GM12891 (cell line): ENCODE results near the gene C11orf71.

ENCODE experiments used
- POLR2A ChIP-seq: IDR thresholded peaks from 2 replicates; pipeline ENCODE4 v1.6.1; 2011; ENCODE audit warnings: low read depth, low read length, control low read depth
- POLR2AphosphoS5 ChIP-seq: IDR thresholded peaks from 2 replicates; pipeline ENCODE4 v1.6.1; 2011; ENCODE audit warnings: low read depth, low read length, control low read depth
- TAF1 ChIP-seq: IDR thresholded peaks from 2 replicates; pipeline ENCODE4 v1.6.1; 2011; ENCODE audit warnings: low read depth, low read length, control low read depth

DNA sequence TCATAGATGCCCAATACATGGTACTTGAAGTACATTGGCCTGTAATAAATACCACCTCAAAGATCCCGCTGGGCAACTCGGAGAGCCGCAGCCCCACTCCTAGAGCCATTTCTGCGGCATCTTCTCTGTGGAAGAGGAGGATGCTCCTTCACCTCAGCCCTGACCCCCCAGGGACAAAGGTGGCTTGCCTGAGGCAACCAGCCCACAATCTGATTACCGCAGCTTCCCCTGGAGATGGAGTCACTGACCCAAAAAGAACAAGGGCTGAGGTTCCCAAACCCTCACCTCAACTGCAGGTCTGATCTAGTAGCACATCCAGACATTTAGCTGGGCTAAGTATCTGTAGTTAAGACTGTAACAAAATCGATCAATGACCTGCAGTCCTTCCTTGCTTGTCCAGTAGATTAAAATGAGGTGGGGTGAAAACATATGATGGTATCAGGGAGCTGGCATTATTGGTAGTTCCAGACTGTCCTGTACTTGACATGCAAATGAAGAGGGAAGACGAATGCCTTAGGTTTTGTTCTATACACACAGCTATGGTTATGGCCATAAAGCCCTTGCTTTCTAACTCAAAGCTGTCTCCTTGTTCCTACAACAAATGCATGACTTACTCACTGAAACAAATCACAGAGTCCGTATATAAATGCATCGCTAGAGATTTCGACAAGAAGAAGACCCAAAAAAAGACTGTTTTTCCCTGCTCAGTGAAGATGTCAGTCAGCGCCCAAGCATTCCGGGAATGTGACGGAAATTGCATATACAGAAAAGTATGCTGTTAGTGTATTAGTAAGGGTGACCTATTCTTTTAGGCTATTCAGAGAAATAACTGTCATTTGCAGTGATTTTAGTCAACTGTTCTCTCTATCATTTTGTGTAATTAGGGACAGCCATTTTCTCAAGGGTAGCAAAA lies 33.7 kb downstream of the C11orf71 start:
- no peak for TF ChIP-seq TAF1
- TF ChIP-seq POLR2AphosphoS5: no peak
- no peak for TF ChIP-seq POLR2A
